IMR-90 (cell line): Measurements from ENCODE around the gene SLC35F1. TPM values are rescaled to one million over a fixed set of nuclear protein-coding genes. Genes with fewer than 3 reads are reported as not detected.

Experiments
- ATAC-seq: fragments of 200-7000 bp; cut with Tn5 transposase; 2 replicates; pipeline ENCODE4 v1.9.1; 2020; ENCODE audit warnings: low read depth, mild to moderate bottlenecking, moderate library complexity
- BruUV-seq: library from RNA; stranded (reverse); fragments of 400-500 nt; replicated peaks from 2 replicates; lab custom pipeline; 2021; lab: Mats Ljungman, UMichigan
- CTCF ChIA-PET: fragments of 300-600 bp; formaldehyde crosslinking; extraction: SDS; loops from one replicate; lab custom pipeline; 2021; ENCODE audit warnings: antibody characterized with exemption; lab: Yijun Ruan, JAX
- POLR2A ChIA-PET: fragments of 300-600 bp; sonication (Branson Sonifier 250); formaldehyde crosslinking; loops from one replicate; lab custom pipeline; 2022; ENCODE audit warnings: antibody characterized with exemption; ENCODE audit not compliant: unreplicated experiment; lab: Charles Lee
- DNase-seq: peaks from one replicate; pipeline ENCODE4 v3.0.0; 2013
- H2AFZ ChIP-seq: replicated peaks from 2 replicates; pipeline ENCODE3; 2013; ENCODE audit warnings: low read length, mild to moderate bottlenecking; ENCODE audit not compliant: poor library complexity
- H2AK5ac ChIP-seq: 2 replicates; pipeline ENCODE4 v1.6.1; 2013; ENCODE audit warnings: low read depth, low read length, inconsistent platforms
- H2AK9ac ChIP-seq: replicated peaks from 2 replicates; pipeline ENCODE3; 2013; ENCODE audit warnings: mild to moderate bottlenecking, low read depth, low read length, moderate library complexity; ENCODE audit not compliant: poor library complexity
- H2BK120ac ChIP-seq: 2 replicates; pipeline ENCODE4 v1.6.1; 2013; ENCODE audit warnings: low read depth, low read length, inconsistent platforms
- H2BK15ac ChIP-seq: 3 replicates; pipeline ENCODE4 v1.6.1; 2013; ENCODE audit warnings: low read depth, low read length, inconsistent platforms
- H2BK20ac ChIP-seq: 2 replicates; pipeline ENCODE4 v1.6.1; 2013; ENCODE audit warnings: low read depth, mild to moderate bottlenecking, inconsistent platforms, low read length, moderate library complexity
- H2BK5ac ChIP-seq: 2 replicates; pipeline ENCODE4 v1.6.1; 2013; ENCODE audit warnings: mild to moderate bottlenecking, low read depth, low read length, inconsistent platforms; ENCODE audit not compliant: poor library complexity, severe bottlenecking
- H3K14ac ChIP-seq: replicated peaks from 2 replicates; pipeline ENCODE4 v1.6.1; 2013; ENCODE audit warnings: low read depth, low read length, inconsistent platforms
- H3K18ac ChIP-seq: 2 replicates; pipeline ENCODE4 v1.6.1; 2013; ENCODE audit warnings: low read depth, low read length, control low read depth
- H3K23ac ChIP-seq: 2 replicates; pipeline ENCODE4 v1.6.1; 2013; ENCODE audit warnings: low read depth, low read length, inconsistent platforms
- H3K27ac ChIP-seq: 2 replicates; pipeline ENCODE4 v1.5.1; 2013; ENCODE audit warnings: mild to moderate bottlenecking, control low read depth, low read length; ENCODE audit not compliant: insufficient read depth
- H3K27me3 ChIP-seq: 2 replicates; pipeline ENCODE4 v1.6.1; 2013; ENCODE audit warnings: low read length; ENCODE audit not compliant: control insufficient read depth, insufficient read depth
- H3K36me3 ChIP-seq: 2 replicates; pipeline ENCODE4 v1.6.1; 2013; ENCODE audit warnings: low read length, mixed read lengths; ENCODE audit not compliant: control insufficient read depth, insufficient read depth
- H3K4ac ChIP-seq: 2 replicates; pipeline ENCODE4 v1.6.1; 2013; ENCODE audit warnings: low read depth, low read length, inconsistent platforms
- H3K4me1 ChIP-seq: 2 replicates; pipeline ENCODE4 v1.6.1; 2013; ENCODE audit warnings: low read length, mixed read lengths; ENCODE audit not compliant: control insufficient read depth, insufficient read depth
- H3K4me2 ChIP-seq: 2 replicates; pipeline ENCODE4 v1.6.1; 2013; ENCODE audit warnings: low read depth, mild to moderate bottlenecking, control low read depth, low read length, moderate library complexity
- H3K4me3 ChIP-seq: 2 replicates; pipeline ENCODE4 v1.5.1; 2013; ENCODE audit warnings: low read depth, mild to moderate bottlenecking, control low read depth, low read length, moderate library complexity; ENCODE audit not compliant: insufficient read depth
- H3K56ac ChIP-seq: 2 replicates; pipeline ENCODE4 v1.6.1; 2013; ENCODE audit warnings: low read length, inconsistent platforms; ENCODE audit not compliant: insufficient read depth; ENCODE audit errors: extremely low read depth
- H3K79me1 ChIP-seq, 2 experiments: 2 replicates each; pipeline ENCODE4 v1.6.1; 2013; ENCODE audit warnings: low read length in 2 of 2, inconsistent platforms in 1 of 2, low read depth in 1 of 2
- H3K9ac ChIP-seq: 2 replicates; pipeline ENCODE4 v1.6.1; 2013; ENCODE audit warnings: low read depth, low read length, control low read depth
- H3K9me1 ChIP-seq: 2 replicates; pipeline ENCODE4 v1.6.1; 2013; ENCODE audit warnings: low read length, inconsistent platforms; ENCODE audit not compliant: insufficient read depth
- H3K9me3 ChIP-seq: 2 replicates; pipeline ENCODE4 v1.6.1; 2013; ENCODE audit warnings: low read length; ENCODE audit not compliant: control insufficient read depth, insufficient read depth
- H4K20me1 ChIP-seq: 2 replicates; pipeline ENCODE4 v1.6.1; 2013; ENCODE audit warnings: low read length, inconsistent platforms; ENCODE audit not compliant: insufficient read depth
- H4K5ac ChIP-seq: 2 replicates; pipeline ENCODE4 v1.6.1; 2013; ENCODE audit warnings: mild to moderate bottlenecking, low read depth, low read length, control low read depth
- H4K8ac ChIP-seq, 2 experiments: 2 replicates each; pipeline ENCODE4 v1.6.1; 2013; ENCODE audit warnings: low read depth in 2 of 2, low read length in 2 of 2, control low read depth in 1 of 2, inconsistent platforms in 1 of 2
- H4K91ac ChIP-seq: 2 replicates; pipeline ENCODE4 v1.6.1; 2013; ENCODE audit warnings: low read depth, low read length, inconsistent platforms; ENCODE audit not compliant: insufficient read depth
- MXI1 ChIP-seq: IDR thresholded peaks from 2 replicates; pipeline ENCODE4 v1.6.1; 2012; ENCODE audit warnings: low read depth, mild to moderate bottlenecking, low read length, moderate library complexity, borderline replicate concordance
- WGBS, 2 experiments: methylation state at CpG; one replicate each; pipeline versions ENCODE4 v1.1.5 to v1.1.7; 2013; ENCODE audit warnings: missing lambda C conversion rate in 2 of 2; ENCODE audit not compliant: insufficient read length in 1 of 2; ENCODE audit errors: extremely low coverage in 2 of 2; 5-methylcytosine and 5-hydroxymethylcytosine counted together
- dilution Hi-C: fragments of 300-500 bp; cut with HindIII; formaldehyde crosslinking; loops from one replicate; pipeline ENCODE4 v1.14.3; 2018; ENCODE audit warnings: low sequenced_read_pairs; ENCODE audit not compliant: unreplicated experiment
- in situ Hi-C: fragments of 300-500 bp; cut with MboI; formaldehyde crosslinking; loops from 3 replicates; pipeline ENCODE4 v1.14.3; 2019; ENCODE audit warnings: low sequenced_read_pairs, inconsistent platforms, mixed read lengths
- intact Hi-C: fragments of 100-400 bp; cut with micrococcal nuclease; formaldehyde crosslinking; loops from 2 replicates; pipeline ENCODE4 v1.10.0; 2022
- polyA plus RNA-seq, 3 experiments: library from polyadenylated mRNA; depleted of rRNA; stranded (reverse); fragments of >200 nt; gene quantifications; 2 replicates each; pipeline ENCODE4 v1.2.3, GENCODE V29; 2012; ENCODE audit warnings: low replicate concordance in 1 of 3
- total RNA-seq: library from RNA; depleted of rRNA; stranded (reverse); fragments of >200 nt; gene quantifications from 2 replicates; pipeline ENCODE4 v1.2.3, GENCODE V29; 2012

Gene SLC35F1
- total and polyA plus RNA-seq, 2 of the 4 experiments (the other 2 are of a cell fraction): not detected

- no peaks in the 10 kb centered on the region for H4K20me1 ChIP-seq
- no peak overlapping the region for H2BK120ac ChIP-seq
Measured at GRCh38 chr6:118354641-118355040, 447.6 kb downstream of the SLC35F1 start.

More at GRCh38 chr6:118354641-118355040, 447.6 kb downstream of the SLC35F1 start:
- Histone ChIP-seq H4K91ac (no peak overlapping the region), H3K4ac (no peak overlapping the region), H4K8ac (no peak overlapping the region), H3K23ac (no peak overlapping the region), H2AFZ (no peak overlapping the region), H3K4me2 (no peak overlapping the region), H3K14ac (no peak overlapping the region), H3K27me3 (no peaks in the 10 kb centered on the region), H3K4me1 (peaks cover 5% of the 10 kb centered on the region), H3K9me1 (peaks cover 4% of the 10 kb centered on the region; the same call in 1 of the 2 replicates), H3K36me3 (no peaks in the 10 kb centered on the region), H3K9me3 (no peaks in the 10 kb centered on the region), H2BK5ac (no peak overlapping the region), H3K56ac (no peak overlapping the region), H2BK20ac (no peak overlapping the region), H2AK5ac (no peak overlapping the region), H2AK9ac (no peak overlapping the region), H2BK15ac (no peak overlapping the region), H3K9ac (no peak overlapping the region), H3K4me3 (no peak overlapping the region), H3K18ac (no peak overlapping the region), H3K79me1 (no peaks in the 10 kb centered on the region), H3K27ac (no peak overlapping the region), H4K5ac (no peak overlapping the region)
- TF ChIP-seq MXI1: no peak
- intact Hi-C loops (no loop called here), in situ Hi-C loops (no loop called here), dilution Hi-C loops (no loop called here)
- no TSS peak for BruUV-seq
- ChIA-PET POLR2A (no interaction called here), CTCF (no interaction called here)
- no peak for DNase-seq
- ATAC-seq: no peak
- WGBS, 2 experiments: no CpG with 5 or more reads among the region's 2 CpGs
